Measurements from ENCODE around the gene PPM1L. TPM values are rescaled to one million over a fixed set of nuclear protein-coding genes. Genes with fewer than 3 reads are reported as not detected.

The PPM1L gene
- polyA plus RNA-seq, 1 donor (not counting 4 experiments of a cell fraction or from before 2014, with no cell fraction given), result 0.58 TPM

DNA sequence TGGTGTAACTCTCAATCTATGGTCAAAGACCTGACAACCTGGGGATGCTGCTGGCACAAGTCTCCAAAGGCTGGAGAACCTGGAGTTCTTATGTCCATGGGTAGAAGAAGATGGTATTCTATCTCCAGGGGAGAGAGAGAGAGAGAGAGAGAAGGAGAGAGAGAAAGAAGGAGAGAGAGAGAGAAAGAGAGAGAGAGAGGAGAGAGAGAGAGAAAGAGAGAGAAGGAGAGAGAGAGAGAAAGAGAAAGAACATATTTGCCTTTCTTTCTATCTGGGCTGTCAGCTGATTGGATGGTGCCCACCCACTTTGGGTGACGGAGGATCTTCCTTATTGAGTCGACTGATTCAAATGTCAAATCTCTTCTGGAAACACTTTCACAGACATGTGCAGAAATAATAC lies 84.6 kb downstream of the PPM1L start:
- H3K9me1 ChIP-seq (ENCODE audit: control insufficient read depth, extremely low read depth, insufficient read depth, low read length), result no peaks in the 10 kb centered on the region
- no peaks in the 10 kb centered on the region for H4K20me1 ChIP-seq (ENCODE audit: control insufficient read depth, extremely low read depth, insufficient read depth, low read length)
- no peaks in the 10 kb centered on the region for H3K27me3 ChIP-seq (ENCODE audit: control insufficient read depth, extremely low read depth, insufficient read depth, low read length)
- no peak overlapping the region for H2AFZ ChIP-seq (ENCODE audit: control insufficient read depth, low read length)
- no peaks in the 10 kb centered on the region for H3K4me1 ChIP-seq (ENCODE audit: control insufficient read depth, extremely low read depth, insufficient read depth, low read length)
- DNase-seq (ENCODE audit: low read depth, low spot score) (no peak), FAIRE-seq (no peak)
- no peak overlapping the region for H3K27ac ChIP-seq (ENCODE audit: control insufficient read depth, insufficient read depth, low read length)
- no peak overlapping the region for H3K4me2 ChIP-seq (ENCODE audit: control insufficient read depth, extremely low read depth, insufficient read depth, low read depth, low read length)
- TF ChIP-seq CTCF (optimal IDR thresholded peaks at IDR 0.05 in 1 of 3, IDR thresholded peaks at IDR 0.05 in 1 of 3, conservative IDR thresholded peaks at IDR 0.05 in 1 of 3; ENCODE audit: extremely low read depth in 1 of 3, insufficient read depth in 2 of 3, low read length in 3 of 3) (no peak), EZH2 (IDR thresholded peaks at IDR 0.05; ENCODE audit: low read length) (no peak)
- dilution Hi-C loops (cut with MboI; ENCODE audit: extremely low pct_ligation_motif_present, low sequenced_read_pairs), result no loop called here
- H3K36me3 ChIP-seq (ENCODE audit: control insufficient read depth in 2 of 2, extremely low read depth in 1 of 2, insufficient read depth in 2 of 2, low read length in 2 of 2), result no peaks in the 10 kb centered on the region
- no peaks in the 10 kb centered on the region for H3K79me2 ChIP-seq (ENCODE audit: control insufficient read depth, insufficient read depth, low read length)
- H3K9ac ChIP-seq (ENCODE audit: control insufficient read depth, extremely low read depth, insufficient read depth, low read length), result no peak overlapping the region
- no peaks in the 10 kb centered on the region for H3K9me3 ChIP-seq (ENCODE audit: control insufficient read depth, low read depth, low read length)
- H3K4me3 ChIP-seq (ENCODE audit: control insufficient read depth in 2 of 3, extremely low read depth in 1 of 3, insufficient read depth in 2 of 3, low read depth in 1 of 3, low read length in 3 of 3), result no peak overlapping the region

DNA sequence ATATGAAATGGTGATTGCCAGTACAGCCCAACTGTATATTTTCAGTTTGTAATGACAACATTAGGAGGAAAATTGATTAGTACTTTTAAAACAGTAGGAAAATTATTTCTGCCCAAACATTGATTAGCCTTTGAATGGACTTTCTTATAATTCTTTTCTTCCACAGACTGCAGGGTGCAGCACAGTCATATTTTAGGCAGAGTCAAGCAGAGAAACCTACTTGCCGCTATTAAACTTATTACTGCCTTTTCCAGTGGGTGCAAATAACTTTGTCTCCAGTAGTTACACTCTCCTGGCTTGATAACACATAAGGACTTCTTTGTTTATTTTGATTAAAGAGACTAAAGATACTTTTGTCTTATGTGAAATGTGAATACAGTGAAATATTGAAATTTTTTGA lies 85.4 kb downstream of the PPM1L start:
- FAIRE-seq, result no peak
- no peak overlapping the region for H3K9ac ChIP-seq (ENCODE audit: control insufficient read depth, extremely low read depth, insufficient read depth, low read length)
- dilution Hi-C loops (cut with MboI; ENCODE audit: extremely low pct_ligation_motif_present, low sequenced_read_pairs), result no loop called here

More for the DNA sequence above, 85.4 kb downstream of the PPM1L start:
- no peak overlapping the region for H3K4me3 ChIP-seq (ENCODE audit: control insufficient read depth in 2 of 3, extremely low read depth in 1 of 3, insufficient read depth in 2 of 3, low read depth in 1 of 3, low read length in 3 of 3)
- no peaks in the 10 kb centered on the region for H3K79me2 ChIP-seq (ENCODE audit: control insufficient read depth, insufficient read depth, low read length)
- DNase-seq (ENCODE audit: low read depth, low spot score), result no peak
- H2AFZ ChIP-seq (ENCODE audit: control insufficient read depth, low read length), result no peak overlapping the region
- no peaks in the 10 kb centered on the region for H3K36me3 ChIP-seq (ENCODE audit: control insufficient read depth in 2 of 2, extremely low read depth in 1 of 2, insufficient read depth in 2 of 2, low read length in 2 of 2)
- H3K9me3 ChIP-seq (ENCODE audit: control insufficient read depth, low read depth, low read length), result no peaks in the 10 kb centered on the region
- no peak overlapping the region for H3K27ac ChIP-seq (ENCODE audit: control insufficient read depth, insufficient read depth, low read length)
- H3K27me3 ChIP-seq (ENCODE audit: control insufficient read depth, extremely low read depth, insufficient read depth, low read length), result no peaks in the 10 kb centered on the region
- TF ChIP-seq EZH2 (IDR thresholded peaks at IDR 0.05; ENCODE audit: low read length), result no peak
- no peak for TF ChIP-seq CTCF (optimal IDR thresholded peaks at IDR 0.05 in 1 of 3, IDR thresholded peaks at IDR 0.05 in 1 of 3, conservative IDR thresholded peaks at IDR 0.05 in 1 of 3; ENCODE audit: extremely low read depth in 1 of 3, insufficient read depth in 2 of 3, low read length in 3 of 3)
- no peaks in the 10 kb centered on the region for H4K20me1 ChIP-seq (ENCODE audit: control insufficient read depth, extremely low read depth, insufficient read depth, low read length)
- no peak overlapping the region for H3K4me2 ChIP-seq (ENCODE audit: control insufficient read depth, extremely low read depth, insufficient read depth, low read depth, low read length)
- no peaks in the 10 kb centered on the region for H3K4me1 ChIP-seq (ENCODE audit: control insufficient read depth, extremely low read depth, insufficient read depth, low read length)
- no peaks in the 10 kb centered on the region for H3K9me1 ChIP-seq (ENCODE audit: control insufficient read depth, extremely low read depth, insufficient read depth, low read length)

Data from keratinocyte (primary cell).